WTC11 (cell line): ENCODE results near the gene TSPAN2. TPM values are rescaled to one million over a fixed set of nuclear protein-coding genes. Genes with fewer than 3 reads are reported as not detected.

ENCODE experiments used
- ATAC-seq: fragments of 200-7000 bp; cut with Tn5 transposase; 2 replicates; pipeline ENCODE4 v1.10.0; 2021; ENCODE audit warnings: mild to moderate bottlenecking, moderate library complexity
- CTCF ChIA-PET: fragments of 300-600 bp; sonication (Branson Sonifier 250); formaldehyde crosslinking; loops from one replicate; lab custom pipeline; 2021; ENCODE audit warnings: antibody characterized with exemption; lab: Charles Lee
- POLR2A ChIA-PET: fragments of 350-600 bp; sonication (Branson Sonifier 250); formaldehyde crosslinking; loops from one replicate; lab custom pipeline; 2021; ENCODE audit warnings: antibody characterized with exemption; lab: Charles Lee
- DNase-seq: peaks from one replicate; pipeline ENCODE4 v3.0.0; 2021; ENCODE audit warnings: low spot score
- H3K27ac Mint-ChIP-seq: 2 replicates; pipeline ENCODE4 v1.8.0; 2021; ENCODE audit warnings: mixed read lengths
- H3K27me3 Mint-ChIP-seq: 2 replicates; pipeline ENCODE4 v1.8.0; 2021; ENCODE audit warnings: low read depth, mild to moderate bottlenecking, moderate library complexity, mixed read lengths
- H3K36me3 Mint-ChIP-seq: 2 replicates; pipeline ENCODE4 v1.8.0; 2021; ENCODE audit warnings: mixed read lengths
- H3K4me1 Mint-ChIP-seq: 2 replicates; pipeline ENCODE4 v1.8.0; 2022; ENCODE audit warnings: mixed read lengths
- H3K4me3 Mint-ChIP-seq: 2 replicates; pipeline ENCODE4 v1.8.0; 2021; ENCODE audit warnings: mild to moderate bottlenecking, moderate library complexity, mixed read lengths
- H3K9me3 Mint-ChIP-seq: 2 replicates; pipeline ENCODE4 v1.8.0; 2021; ENCODE audit warnings: mixed read lengths
- ATF6 ChIP-seq: sonication (generic); formaldehyde crosslinking; IDR thresholded peaks from 2 replicates; pipeline ENCODE4 v1.8.1; 2023; ENCODE audit warnings: mild to moderate bottlenecking, missing genetic modification reagents
- CBFB ChIP-seq: sonication (generic); formaldehyde crosslinking; IDR thresholded peaks from 2 replicates; pipeline ENCODE4 v1.8.1; 2022; ENCODE audit warnings: mild to moderate bottlenecking, low read depth, missing genetic modification reagents
- E2F4 ChIP-seq: sonication (generic); formaldehyde crosslinking; IDR thresholded peaks from 2 replicates; pipeline ENCODE4 v1.8.1; 2022; ENCODE audit warnings: low read depth, mild to moderate bottlenecking, moderate library complexity, missing genetic modification reagents, borderline replicate concordance
- HMGA2 ChIP-seq: fragments of 250-450 bp; sonication (Bioruptor Pico); IDR thresholded peaks from 2 replicates; pipeline ENCODE4 v1.4.0; 2021; ENCODE audit warnings: mild to moderate bottlenecking, moderate library complexity
- MYBL2 ChIP-seq: sonication (generic); formaldehyde crosslinking; IDR thresholded peaks from 2 replicates; pipeline ENCODE4 v1.8.1; 2023; ENCODE audit warnings: mild to moderate bottlenecking, moderate library complexity, missing genetic modification reagents
- NFE2L1 ChIP-seq: sonication (generic); formaldehyde crosslinking; IDR thresholded peaks from 2 replicates; pipeline ENCODE4 v1.8.1; 2023; ENCODE audit warnings: missing genetic modification reagents
- NFYB ChIP-seq: sonication (generic); formaldehyde crosslinking; conservative IDR thresholded peaks from 2 replicates; pipeline ENCODE4 v1.8.0; 2022; ENCODE audit warnings: low read depth, missing genetic modification reagents
- NR3C1 ChIP-seq: sonication (generic); formaldehyde crosslinking; conservative IDR thresholded peaks from 2 replicates; pipeline ENCODE4 v1.8.1; 2023; ENCODE audit warnings: low read depth, mild to moderate bottlenecking, missing genetic modification reagents
- OVOL2 ChIP-seq: fragments of 250-450 bp; sonication (Bioruptor Pico); IDR thresholded peaks from 2 replicates; pipeline ENCODE4 v1.9.0; 2021; ENCODE audit warnings: mild to moderate bottlenecking, borderline replicate concordance
- PREB ChIP-seq: sonication (generic); formaldehyde crosslinking; IDR thresholded peaks from 2 replicates; pipeline ENCODE4 v1.8.1; 2022; ENCODE audit warnings: mild to moderate bottlenecking, missing genetic modification reagents, moderate library complexity, borderline replicate concordance
- RORB ChIP-seq: fragments of 250-450 bp; sonication (Bioruptor Pico); IDR thresholded peaks from 2 replicates; pipeline ENCODE4 v1.9.0; 2021; ENCODE audit warnings: mild to moderate bottlenecking
- SMAD3 ChIP-seq: sonication (generic); formaldehyde crosslinking; IDR thresholded peaks from 2 replicates; pipeline ENCODE4 v1.8.0; 2022; ENCODE audit warnings: missing genetic modification reagents, mild to moderate bottlenecking, borderline replicate concordance
- SP1 ChIP-seq: sonication (generic); formaldehyde crosslinking; conservative IDR thresholded peaks from 2 replicates; pipeline ENCODE4 v1.8.1; 2022; ENCODE audit warnings: missing genetic modification reagents
- TCF7 ChIP-seq: sonication (generic); formaldehyde crosslinking; IDR thresholded peaks from 2 replicates; pipeline ENCODE4 v1.8.0; 2022; ENCODE audit warnings: mild to moderate bottlenecking, low read depth, missing genetic modification reagents, moderate library complexity
- ZBTB43 ChIP-seq: sonication (generic); formaldehyde crosslinking; IDR thresholded peaks from 2 replicates; pipeline ENCODE4 v1.8.1; 2023; ENCODE audit warnings: mild to moderate bottlenecking, missing genetic modification reagents
- ZNF121 ChIP-seq: sonication (generic); formaldehyde crosslinking; IDR thresholded peaks from 2 replicates; pipeline ENCODE4 v1.8.0; 2023; ENCODE audit warnings: missing genetic modification reagents
- ZNF317 ChIP-seq: sonication (generic); formaldehyde crosslinking; IDR thresholded peaks from 2 replicates; pipeline ENCODE4 v1.8.1; 2023; ENCODE audit warnings: low read depth, mild to moderate bottlenecking, moderate library complexity, missing genetic modification reagents, borderline replicate concordance
- ZSCAN18 ChIP-seq: fragments of 250-450 bp; sonication (Bioruptor Pico); IDR thresholded peaks from 2 replicates; pipeline ENCODE4 v2.1.2; 2022; ENCODE audit warnings: mild to moderate bottlenecking, moderate library complexity
- total RNA-seq: library from RNA; stranded (reverse); gene quantifications from 3 replicates; pipeline ENCODE4 v1.2.3, GENCODE V29; 2021
- TF ChIP-seq, protein P1 (sequence below): sonication (generic); formaldehyde crosslinking; IDR thresholded peaks from 2 replicates; pipeline ENCODE4 v1.8.1; 2023; ENCODE audit warnings: mild to moderate bottlenecking, missing genetic modification reagents, moderate library complexity
- TF ChIP-seq, protein P2 (sequence below): fragments of 250-450 bp; sonication (Bioruptor Pico); conservative IDR thresholded peaks from 2 replicates; pipeline ENCODE4 v1.9.0; 2021; ENCODE audit warnings: mild to moderate bottlenecking

The TSPAN2 gene
- total RNA-seq, 1 experiment from 2014 or later: 12.0 TPM

- no peak for TF ChIP-seq HMGA2 (CRISPR knock-in tag)
- no peak for TF ChIP-seq SMAD3 (CRISPR knock-in tag)
- TF ChIP-seq NR3C1: no peak
- TF ChIP-seq NFYB: no peak
- no peak for TF ChIP-seq E2F4
- TF ChIP-seq NFE2L1: no peak
- TF ChIP-seq TCF7 (CRISPR knock-in tag): no peak
- TF ChIP-seq MYBL2 (CRISPR knock-in tag): no peak
- TF ChIP-seq ZBTB43 (CRISPR knock-in tag): no peak
- TF ChIP-seq RORB (CRISPR knock-in tag): no peak
- no peak for TF ChIP-seq CBFB (CRISPR knock-in tag)
- TF ChIP-seq ZSCAN18 (CRISPR knock-in tag): no peak
- TF ChIP-seq, protein P1, sequence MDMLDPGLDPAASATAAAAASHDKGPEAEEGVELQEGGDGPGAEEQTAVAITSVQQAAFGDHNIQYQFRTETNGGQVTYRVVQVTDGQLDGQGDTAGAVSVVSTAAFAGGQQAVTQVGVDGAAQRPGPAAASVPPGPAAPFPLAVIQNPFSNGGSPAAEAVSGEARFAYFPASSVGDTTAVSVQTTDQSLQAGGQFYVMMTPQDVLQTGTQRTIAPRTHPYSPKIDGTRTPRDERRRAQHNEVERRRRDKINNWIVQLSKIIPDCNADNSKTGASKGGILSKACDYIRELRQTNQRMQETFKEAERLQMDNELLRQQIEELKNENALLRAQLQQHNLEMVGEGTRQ (CRISPR knock-in tag): no peak
- TF ChIP-seq SP1: no peak
- no peak for TF ChIP-seq PREB (CRISPR knock-in tag)
- no peak for TF ChIP-seq ATF6 (CRISPR knock-in tag)
- TF ChIP-seq ZNF121 (CRISPR knock-in tag): no peak
- no peak for TF ChIP-seq OVOL2 (CRISPR knock-in tag)
- TF ChIP-seq, protein P2, sequence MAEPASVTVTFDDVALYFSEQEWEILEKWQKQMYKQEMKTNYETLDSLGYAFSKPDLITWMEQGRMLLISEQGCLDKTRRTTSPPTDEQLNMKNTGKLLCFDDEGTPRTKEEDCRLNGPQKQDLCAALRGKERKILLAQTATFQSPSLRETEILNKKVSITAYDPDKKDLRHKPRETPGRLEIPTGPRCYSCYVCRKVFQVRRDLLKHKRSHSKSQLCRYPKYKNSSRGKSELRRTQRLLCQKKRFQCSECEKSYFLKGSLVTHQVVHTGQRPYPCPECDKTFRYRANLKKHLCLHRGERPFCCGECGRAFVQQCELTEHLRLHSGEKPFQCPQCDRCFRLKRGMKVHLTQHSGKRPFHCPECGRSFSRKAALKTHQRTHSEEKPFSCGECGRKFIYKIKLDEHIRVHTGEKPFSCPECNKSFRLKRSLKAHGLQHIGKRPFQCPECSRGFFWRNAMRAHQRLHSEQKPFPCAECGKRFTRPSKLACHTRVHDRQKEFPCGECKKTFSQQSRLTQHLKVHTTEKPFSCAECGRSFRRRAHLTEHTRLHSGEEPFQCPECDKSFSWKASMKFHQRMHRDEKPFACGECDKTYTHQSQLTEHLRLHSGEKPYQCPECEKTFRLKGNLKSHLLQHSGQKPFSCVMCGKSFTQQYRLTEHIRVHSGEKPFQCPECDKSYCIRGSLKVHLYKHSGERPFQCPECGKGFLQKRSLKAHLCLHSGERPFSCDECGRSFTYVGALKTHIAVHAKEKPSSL (CRISPR knock-in tag): no peak
- no peak for TF ChIP-seq ZNF317 (CRISPR knock-in tag)
- TF ChIP-seq, all 79 proteins: peak for 0
These were observed 11.3 kb downstream of the TSPAN2 start for GRCh38 chr1:115077984-115078330.

More at GRCh38 chr1:115077984-115078330, 11.3 kb downstream of the TSPAN2 start:
- no peaks in the 10 kb centered on the region for H3K9me3 Mint-ChIP-seq
- ChIA-PET POLR2A (no interaction called here), CTCF (interaction anchor here (1.0 to 2.0 kb wide), 2 partner anchors 21 to 25 kb away, joined by 3 to 11 read pairs; no protein-coding TSS in a partner anchor)
- no peak for DNase-seq
- H3K27me3 Mint-ChIP-seq: no peaks in the 10 kb centered on the region; the same call in none of the 2 replicates
- peaks cover 5% of the 10 kb centered on the region for H3K4me1 Mint-ChIP-seq
- no peak for ATAC-seq
- H3K4me3 Mint-ChIP-seq: no peak overlapping the region
- no peaks in the 10 kb centered on the region for H3K36me3 Mint-ChIP-seq
- H3K27ac Mint-ChIP-seq: no peak overlapping the region
